NCI-H345 treated with DMSO at 0.1 percent for 48 hours (cell line): ENCODE data around the gene ATP13A3.
A peak's percentile ranks its signal among the peaks of the same experiment; 100 is the strongest.

Experiments used
- DNase-seq: peaks from one replicate; lab custom pipeline; 2025; ENCODE audit not compliant: unreplicated experiment; lab: John Stamatoyannopoulos, UW

ATP13A3 gene

GRCh38 chr3:194446172-194446571 is 40.6 kb downstream of the ATP13A3 start:
- DNase-seq: no peak

- no peak for DNase-seq
Observed at GRCh38 chr3:194443901-194444300, 42.9 kb downstream of the ATP13A3 start.

- no peak for DNase-seq
Observed at GRCh38 chr3:194440756-194441155, 46.0 kb downstream of the ATP13A3 start.

GRCh38 chr3:194439881-194440550 is 46.8 kb downstream of the ATP13A3 start:
- peak; percentile 98 for DNase-seq

- DNase-seq: no peak
Observed at GRCh38 chr3:194434503-194434902, 52.3 kb downstream of the ATP13A3 start.

- no peak for DNase-seq
Observed at GRCh38 chr3:194431554-194431953, 55.2 kb downstream of the ATP13A3 start.

- no peak for DNase-seq
Observed at GRCh38 chr3:194425399-194425798, 61.4 kb downstream of the ATP13A3 start.

GRCh38 chr3:194424953-194425352 is 61.8 kb downstream of the ATP13A3 start:
- no peak for DNase-seq

- no peak for DNase-seq
Observed at GRCh38 chr3:194424373-194424772, 62.4 kb downstream of the ATP13A3 start.

GRCh38 chr3:194423317-194423716 is 63.5 kb downstream of the ATP13A3 start:
- DNase-seq: peak; percentile 35

- no peak for DNase-seq
Observed at GRCh38 chr3:194422188-194422587, 64.6 kb downstream of the ATP13A3 start.

- DNase-seq: no peak
Observed at GRCh38 chr3:194418671-194419070, 68.1 kb downstream of the ATP13A3 start.

GRCh38 chr3:194407423-194407822 is 79.4 kb downstream of the ATP13A3 start:
- no peak for DNase-seq

GRCh38 chr3:194405766-194406165 is 81.0 kb downstream of the ATP13A3 start:
- DNase-seq: no peak

GRCh38 chr3:194404365-194405140 is 82.2 kb downstream of the ATP13A3 start:
- DNase-seq: peak; percentile 73

- DNase-seq: no peak
Observed at GRCh38 chr3:194401868-194402329, 84.9 kb downstream of the ATP13A3 start.

GRCh38 chr3:194401346-194401745 is 85.5 kb downstream of the ATP13A3 start:
- no peak for DNase-seq

- no peak for DNase-seq
Observed at GRCh38 chr3:194399874-194400411, 86.9 kb downstream of the ATP13A3 start.

GRCh38 chr3:194399166-194399565 is 87.6 kb downstream of the ATP13A3 start, which contains the start of gene GP5:
Gene GP5 (minus strand): TSS chr3:194399266. CDS start chr3:194398282, 984 bp downstream.
- DNase-seq: no peak

GRCh38 chr3:194397757-194398312 is 89.0 kb downstream of the ATP13A3 start:
- DNase-seq: no peak

- no peak for DNase-seq
Observed at GRCh38 chr3:194396859-194397756, 89.7 kb downstream of the ATP13A3 start.
